GM21367 (cell line): ENCODE measurements around the gene APLF.
"Not testable (repeated sequence)": the region's sequence is repeated elsewhere in the genome, so short reads cannot be mapped to it uniquely, and the experiment has no call there.

Source experiments
- ATAC-seq: cut with Tn5 transposase; IDR thresholded peaks from one replicate; pipeline ENCODE4 v1.9.1; 2021; ENCODE audit not compliant: unreplicated experiment

Gene APLF

DNA sequence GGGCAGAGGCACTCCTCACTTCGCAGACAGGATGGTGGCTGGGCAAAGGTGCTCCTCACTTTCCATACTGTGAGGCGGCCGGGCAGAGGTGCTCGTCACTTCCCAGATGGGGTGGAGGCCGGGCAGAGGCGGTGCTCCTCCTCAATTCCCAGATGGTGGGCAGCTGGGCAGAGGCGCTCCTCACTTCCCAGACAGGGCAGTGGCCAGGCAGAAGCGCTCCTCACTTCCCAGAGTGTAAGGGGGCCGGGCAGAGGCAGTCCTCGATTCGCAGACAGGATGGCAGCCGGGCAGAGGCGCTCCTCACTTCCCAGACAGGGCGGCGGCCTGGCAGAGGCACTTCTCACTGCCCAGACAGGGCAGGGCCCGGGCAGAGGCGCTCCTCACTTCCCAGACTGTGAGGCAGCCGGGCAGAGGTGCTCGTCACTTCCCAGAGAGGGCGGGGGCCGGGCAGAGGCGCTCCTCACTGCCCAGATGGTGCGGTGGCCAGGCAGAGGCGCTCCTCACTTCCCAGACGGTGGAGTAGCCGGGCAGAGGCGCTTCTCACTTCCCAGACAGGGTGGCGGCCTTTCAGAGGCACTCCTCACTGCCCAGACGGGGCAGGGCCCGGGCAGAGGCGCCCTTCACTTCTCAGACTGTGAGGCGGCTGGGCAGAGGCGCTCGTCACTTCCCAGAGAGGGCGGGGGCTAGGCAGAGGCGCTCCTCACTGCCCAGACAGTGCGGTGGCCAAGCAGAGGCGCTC, 60.1 kb downstream of the APLF start:
- ATAC-seq: not testable (repeated sequence)

GRCh38 chr2:68529156-68529555, 61.8 kb downstream of the APLF start:
- not testable (repeated sequence) for ATAC-seq

- not testable (repeated sequence) for ATAC-seq
These were observed 62.3 kb downstream of the APLF start for GRCh38 chr2:68529651-68530050.

DNA sequence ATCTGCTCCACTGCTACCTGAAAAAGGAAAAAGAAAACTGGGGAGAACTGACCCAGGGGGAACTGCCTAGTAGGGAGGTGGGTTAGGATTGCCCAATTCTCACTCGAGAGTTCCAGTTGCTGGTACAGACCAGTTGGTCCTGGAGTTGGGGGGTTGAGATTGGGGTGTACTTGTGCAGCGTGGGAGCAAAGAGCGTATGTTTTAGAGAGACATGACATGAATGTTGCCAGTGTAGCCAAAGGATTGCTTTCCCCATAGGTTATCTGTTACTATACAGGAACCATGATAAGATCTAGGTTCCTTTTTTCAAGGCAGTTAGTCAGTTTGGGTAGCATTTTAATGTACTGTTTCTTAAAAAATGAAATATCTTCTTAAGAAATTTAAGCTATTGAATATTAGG, 68.6 kb downstream of the APLF start:
- no peak for ATAC-seq

DNA sequence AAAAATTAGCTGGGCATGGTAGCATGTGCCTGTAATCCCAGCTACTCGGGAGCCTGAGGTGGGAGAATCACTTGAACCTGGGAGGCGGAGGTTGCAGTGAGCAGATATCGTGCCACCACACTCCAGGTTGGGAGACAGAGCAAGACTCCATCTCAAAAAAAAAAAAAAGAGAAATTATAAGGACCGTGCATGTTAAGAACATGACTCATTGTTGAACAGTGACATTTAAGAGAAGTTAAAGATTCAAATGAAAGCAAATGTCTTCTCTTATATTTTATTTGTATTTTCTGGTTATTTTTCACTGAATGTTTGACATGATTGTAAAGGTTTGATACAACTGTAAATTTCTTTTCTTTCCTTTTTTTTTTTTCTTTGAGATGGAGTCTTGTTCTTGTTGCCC, 69.6 kb downstream of the APLF start:
- no peak for ATAC-seq

- no peak for ATAC-seq
These were observed 70.4 kb downstream of the APLF start for GRCh38 chr2:68537809-68538208.

GRCh38 chr2:68544811-68545210, 77.4 kb downstream of the APLF start:
- no peak for ATAC-seq

DNA sequence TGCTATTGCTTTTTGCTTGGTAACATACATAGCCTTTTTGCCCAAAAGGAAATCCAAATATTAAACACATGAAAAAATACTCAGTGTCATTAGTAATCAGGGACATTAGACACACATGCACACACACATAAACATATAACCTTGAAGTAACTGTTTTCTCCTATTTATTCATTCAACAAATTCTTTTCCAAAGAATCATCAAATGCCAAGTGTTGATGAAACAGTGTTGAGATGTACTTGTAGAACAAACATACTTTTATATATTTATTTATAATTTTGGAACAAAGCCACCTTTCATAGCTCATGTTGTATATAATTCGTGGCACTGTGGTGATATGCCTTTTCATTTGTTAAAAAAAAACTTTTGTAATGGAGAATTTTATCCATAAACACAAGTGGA, 81.0 kb downstream of the APLF start:
- ATAC-seq: no peak

GRCh38 chr2:68553098-68553497, 85.7 kb downstream of the APLF start:
- no peak for ATAC-seq

DNA sequence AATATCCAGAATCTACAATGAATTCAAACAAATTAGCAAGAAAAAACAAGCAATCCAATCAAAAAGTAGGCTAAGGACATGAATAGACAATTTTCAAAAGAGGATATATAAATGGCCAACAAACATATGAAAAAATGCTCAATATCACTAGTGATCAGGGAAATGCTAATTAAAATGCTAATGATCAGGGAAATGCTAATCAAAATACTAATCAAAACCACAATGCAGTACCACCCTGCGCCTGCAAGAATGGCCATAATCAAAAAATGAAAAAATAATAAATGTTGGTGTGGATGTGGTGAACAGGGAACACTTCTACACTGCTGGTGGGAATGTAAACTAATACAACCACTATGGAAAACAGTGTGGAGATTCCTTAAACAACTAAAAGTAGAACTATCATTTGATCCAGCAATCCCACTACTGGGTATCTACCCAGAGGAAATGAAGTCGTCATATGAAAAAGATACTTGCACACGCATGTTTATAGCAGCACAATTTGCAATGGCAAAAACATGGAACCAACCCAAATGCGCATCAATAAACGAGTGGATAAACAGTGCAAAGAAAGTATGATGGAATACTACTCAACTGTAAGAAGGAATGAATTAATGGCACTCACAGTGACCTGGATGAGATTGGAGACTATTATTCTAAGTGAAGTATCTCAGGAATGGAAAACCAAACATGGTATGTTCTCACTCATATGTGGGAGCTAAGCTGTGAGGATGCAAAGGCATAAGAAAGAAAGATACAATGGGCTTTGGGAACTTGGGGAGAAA, 88.2 kb downstream of the APLF start:
- not testable (repeated sequence) for ATAC-seq

GRCh38 chr2:68556381-68556780, 89.0 kb downstream of the APLF start:
- ATAC-seq: no peak

- no peak for ATAC-seq
These were observed 91.2 kb downstream of the APLF start for GRCh38 chr2:68558576-68558975.

DNA sequence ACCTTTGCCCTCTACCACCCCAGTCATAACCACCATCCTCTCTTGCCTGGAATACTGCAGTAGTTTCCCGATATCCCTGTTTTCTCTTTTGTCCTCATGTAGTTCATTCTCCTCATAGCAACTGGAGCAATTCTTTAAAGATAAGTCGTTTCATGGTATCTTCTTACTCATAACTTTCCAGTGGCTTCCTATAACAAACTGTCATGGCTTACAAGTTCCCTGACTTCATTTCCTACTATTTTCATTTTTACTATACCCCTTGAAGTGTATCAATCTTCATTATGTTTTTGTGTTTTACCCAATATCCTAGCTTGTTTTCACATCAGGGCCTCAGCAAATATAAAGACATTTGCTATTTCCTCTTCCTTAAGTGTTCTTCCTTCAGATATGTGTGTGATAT, 92.3 kb downstream of the APLF start:
- no peak for ATAC-seq

- no peak for ATAC-seq
These were observed 93.2 kb downstream of the APLF start for GRCh38 chr2:68560545-68560944.

DNA sequence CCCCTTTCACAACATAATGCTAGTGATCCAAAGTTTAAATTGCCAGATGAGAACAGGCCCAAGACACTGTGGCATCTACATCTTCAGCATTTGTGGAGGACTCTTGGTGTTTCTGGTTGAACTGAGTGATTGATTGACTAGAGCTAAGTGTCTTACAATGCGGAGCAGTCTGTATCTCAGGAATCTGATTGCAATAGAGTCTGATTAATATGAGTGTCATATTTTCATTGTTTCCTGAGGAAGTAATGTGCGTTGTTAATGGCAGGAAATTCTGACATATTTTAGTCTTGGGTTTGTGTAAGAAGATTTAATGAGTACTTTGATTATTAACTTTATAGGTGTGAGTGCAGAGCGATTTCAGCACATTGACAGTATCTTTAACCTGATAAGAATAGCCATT, 94.0 kb downstream of the APLF start:
- no peak for ATAC-seq

DNA sequence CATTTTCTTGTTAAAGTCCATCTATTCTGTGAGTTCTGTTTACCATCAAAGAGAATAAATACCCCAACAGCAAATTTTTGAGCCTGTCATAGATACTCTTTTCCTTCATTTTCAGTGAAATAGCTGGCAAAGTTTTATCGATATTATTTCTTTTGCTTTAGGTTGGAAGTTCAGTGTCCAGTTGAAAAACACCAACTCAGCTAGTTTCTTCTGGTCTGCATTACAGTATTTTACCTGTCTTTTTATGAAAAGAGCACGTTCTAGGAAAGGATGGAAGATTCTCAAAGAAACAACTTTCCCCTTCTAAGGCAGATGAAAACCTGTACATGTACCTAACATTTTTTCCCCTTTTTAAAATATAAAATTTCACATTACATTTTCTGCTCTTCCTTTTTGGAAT, 95.5 kb downstream of the APLF start:
- no peak for ATAC-seq

DNA sequence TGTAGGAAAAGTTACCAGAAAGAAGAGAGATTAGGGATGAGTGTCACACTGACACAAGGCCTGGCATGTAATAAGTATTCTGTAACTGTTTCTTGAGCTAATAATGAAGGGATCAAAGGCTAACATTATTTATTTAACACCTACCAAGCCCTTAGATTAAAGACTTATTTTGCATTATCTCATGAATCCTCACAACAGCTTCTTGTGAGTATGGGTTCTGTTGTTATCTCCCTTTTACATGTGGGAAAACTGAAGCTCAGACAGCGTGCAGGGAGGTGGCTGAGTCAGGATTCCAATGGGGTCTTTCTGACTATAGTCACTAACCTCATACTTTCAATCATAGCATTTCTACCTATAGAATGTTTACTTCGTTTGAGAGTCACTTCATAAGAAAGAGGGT, 97.0 kb downstream of the APLF start:
- no peak for ATAC-seq

DNA sequence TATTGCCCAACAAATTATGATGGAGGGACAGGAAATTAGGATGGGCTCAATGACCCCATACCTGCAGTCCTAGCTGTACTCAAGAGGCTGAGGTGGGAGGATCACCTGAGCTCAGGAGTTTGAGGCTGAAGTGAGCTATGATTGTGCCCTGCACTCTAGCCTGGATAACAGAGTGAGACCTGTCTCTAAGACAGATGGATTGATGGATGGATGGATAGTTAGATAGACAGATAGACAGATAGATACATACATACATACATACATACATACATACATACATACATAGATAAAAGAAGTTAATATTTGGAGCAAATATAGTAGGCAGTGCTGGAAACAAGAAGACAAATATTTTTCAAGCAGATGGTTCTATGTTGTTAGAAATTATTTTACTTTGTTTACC, 97.9 kb downstream of the APLF start:
- no peak for ATAC-seq

GRCh38 chr2:68565858-68566257, 98.5 kb downstream of the APLF start:
- ATAC-seq: no peak

DNA sequence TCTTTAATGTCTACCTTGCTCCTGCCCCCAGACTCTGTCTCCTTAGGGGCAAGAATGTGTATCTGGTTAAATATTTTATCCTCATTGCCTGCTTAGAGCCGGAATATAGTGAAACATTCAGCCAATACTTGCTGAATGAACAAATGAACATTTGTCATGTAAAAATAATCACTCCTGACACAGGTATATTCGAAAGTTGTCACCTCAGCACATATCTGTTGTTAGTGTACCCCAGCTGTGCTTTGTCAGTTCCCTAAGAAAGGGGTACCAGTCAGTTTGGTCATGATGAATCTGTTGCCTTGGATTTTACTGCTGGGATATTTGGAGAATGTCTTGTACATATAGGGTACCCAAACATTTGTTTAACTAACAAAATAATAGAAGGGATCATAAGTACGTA, 99.0 kb downstream of the APLF start:
- no peak for ATAC-seq

- no peak for ATAC-seq
These were observed 100.7 kb downstream of the APLF start for GRCh38 chr2:68568116-68568515.

DNA sequence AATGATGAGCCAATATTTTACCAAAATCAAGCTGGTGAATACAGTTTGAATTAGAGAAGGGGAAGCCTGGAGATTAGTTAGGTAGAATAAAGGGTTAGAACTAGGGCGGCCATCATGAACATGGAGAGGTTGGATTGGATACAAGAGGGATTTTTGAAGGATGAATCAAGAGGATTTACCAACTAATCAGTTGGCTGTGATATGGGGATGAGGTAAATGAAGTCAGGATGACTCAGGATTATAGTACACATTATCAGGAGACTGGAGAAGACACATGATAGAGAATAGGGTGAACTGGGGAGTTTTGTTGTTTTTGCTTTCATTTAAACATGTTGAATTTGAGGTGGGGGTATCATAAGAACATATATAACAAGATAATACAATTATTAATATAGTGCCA, 102.2 kb downstream of the APLF start:
- ATAC-seq: no peak

DNA sequence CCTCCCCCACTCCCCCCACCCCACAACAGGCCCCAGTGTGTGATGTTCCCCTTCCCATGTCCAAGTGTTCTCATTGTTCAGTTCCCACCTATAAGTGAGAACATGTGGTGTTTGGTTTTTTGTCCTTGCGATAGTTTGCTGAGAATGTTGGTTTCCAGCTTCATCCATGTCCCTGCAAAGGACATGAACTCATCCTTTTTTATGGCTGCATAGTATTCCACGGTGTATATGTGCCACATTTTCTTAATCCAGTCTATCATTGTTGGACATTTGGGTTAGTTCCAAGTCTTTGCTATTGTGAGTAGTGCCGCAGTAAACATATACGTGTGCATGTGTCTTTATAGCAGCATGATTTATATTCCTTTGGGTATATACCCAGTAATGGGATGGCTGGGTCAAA, 103.0 kb downstream of the APLF start:
- not testable (repeated sequence) for ATAC-seq
